GM12864 (cell line): ENCODE results near the gene PPP1R27.

Experiments
- DNase-seq: peaks from one replicate; pipeline ENCODE4 v3.0.0-alpha.2; 2011; ENCODE audit warnings: low read depth
- H3K4me3 ChIP-seq: 2 replicates; pipeline ENCODE4 v1.5.1; 2011; ENCODE audit warnings: mild to moderate bottlenecking, low read depth, low read length, control low read depth
- CTCF ChIP-seq: IDR thresholded peaks from 2 replicates; pipeline ENCODE4 v1.5.1; 2011; ENCODE audit warnings: low read depth, mild to moderate bottlenecking, moderate library complexity, low read length, control low read depth, inconsistent platforms; ENCODE audit errors: missing control alignments

Gene PPP1R27

GRCh38 chr17:81844887-81845286, 10.0 kb upstream of the PPP1R27 start:
- no peak overlapping the region for H3K4me3 ChIP-seq
- no peak for DNase-seq
- TF ChIP-seq CTCF: no peak

GRCh38 chr17:81844327-81844851, 9.5 kb upstream of the PPP1R27 start:
- DNase-seq: no peak
- H3K4me3 ChIP-seq: no peak overlapping the region
- TF ChIP-seq CTCF: no peak

- no peak for TF ChIP-seq CTCF
- H3K4me3 ChIP-seq: no peak overlapping the region
- no peak for DNase-seq
Observed at GRCh38 chr17:81843713-81844326, 9.0 kb upstream of the PPP1R27 start.

GRCh38 chr17:81842725-81843504, 8.1 kb upstream of the PPP1R27 start:
- no peak for TF ChIP-seq CTCF
- no peak for DNase-seq
- no peak overlapping the region for H3K4me3 ChIP-seq

GRCh38 chr17:81842378-81842724, 7.5 kb upstream of the PPP1R27 start:
- no peak for DNase-seq
- no peak for TF ChIP-seq CTCF
- H3K4me3 ChIP-seq: no peak overlapping the region

- no peak overlapping the region for H3K4me3 ChIP-seq
- DNase-seq: no peak
- no peak for TF ChIP-seq CTCF
Observed at GRCh38 chr17:81841866-81842265, 7.0 kb upstream of the PPP1R27 start.
